ENCODE measurements around the gene ZBTB7C.

The ZBTB7C gene

GRCh38 chr18:48193521-48194492 lies 215.4 kb downstream of the ZBTB7C start:
- TF ChIP-seq CTCF (IDR thresholded peaks at IDR 0.05; ENCODE audit: extremely low read depth, missing control alignments): no peak
- no peak for DNase-seq (ENCODE audit: low spot score)

GRCh38 chr18:48192542-48192941 lies 216.6 kb downstream of the ZBTB7C start:
- DNase-seq (ENCODE audit: low spot score): no peak
- TF ChIP-seq CTCF (IDR thresholded peaks at IDR 0.05; ENCODE audit: extremely low read depth, missing control alignments): no peak

- no peak for DNase-seq (ENCODE audit: low spot score)
- no peak for TF ChIP-seq CTCF (IDR thresholded peaks at IDR 0.05; ENCODE audit: extremely low read depth, missing control alignments)
Observed at GRCh38 chr18:48191494-48191893, 217.7 kb downstream of the ZBTB7C start.

- DNase-seq (ENCODE audit: low spot score): no peak
- TF ChIP-seq CTCF (IDR thresholded peaks at IDR 0.05; ENCODE audit: extremely low read depth, missing control alignments): no peak
Observed at GRCh38 chr18:48190994-48191393, 218.2 kb downstream of the ZBTB7C start.

GRCh38 chr18:48188609-48189008 lies 220.6 kb downstream of the ZBTB7C start:
- no peak for TF ChIP-seq CTCF (IDR thresholded peaks at IDR 0.05; ENCODE audit: extremely low read depth, missing control alignments)

GRCh38 chr18:48186861-48187260 lies 222.3 kb downstream of the ZBTB7C start:
- no peak for DNase-seq (ENCODE audit: low spot score)
- no peak for TF ChIP-seq CTCF (IDR thresholded peaks at IDR 0.05; ENCODE audit: extremely low read depth, missing control alignments)

More at GRCh38 chr18:48188609-48189008, 220.6 kb downstream of the ZBTB7C start:
- DNase-seq (ENCODE audit: low spot score): no peak

- TF ChIP-seq CTCF (IDR thresholded peaks at IDR 0.05; ENCODE audit: extremely low read depth, missing control alignments): no peak
- no peak for DNase-seq (ENCODE audit: low spot score)
Observed at GRCh38 chr18:48186131-48186766, 222.9 kb downstream of the ZBTB7C start.
